ENCODE data around the gene CSF2RB.

DNA sequence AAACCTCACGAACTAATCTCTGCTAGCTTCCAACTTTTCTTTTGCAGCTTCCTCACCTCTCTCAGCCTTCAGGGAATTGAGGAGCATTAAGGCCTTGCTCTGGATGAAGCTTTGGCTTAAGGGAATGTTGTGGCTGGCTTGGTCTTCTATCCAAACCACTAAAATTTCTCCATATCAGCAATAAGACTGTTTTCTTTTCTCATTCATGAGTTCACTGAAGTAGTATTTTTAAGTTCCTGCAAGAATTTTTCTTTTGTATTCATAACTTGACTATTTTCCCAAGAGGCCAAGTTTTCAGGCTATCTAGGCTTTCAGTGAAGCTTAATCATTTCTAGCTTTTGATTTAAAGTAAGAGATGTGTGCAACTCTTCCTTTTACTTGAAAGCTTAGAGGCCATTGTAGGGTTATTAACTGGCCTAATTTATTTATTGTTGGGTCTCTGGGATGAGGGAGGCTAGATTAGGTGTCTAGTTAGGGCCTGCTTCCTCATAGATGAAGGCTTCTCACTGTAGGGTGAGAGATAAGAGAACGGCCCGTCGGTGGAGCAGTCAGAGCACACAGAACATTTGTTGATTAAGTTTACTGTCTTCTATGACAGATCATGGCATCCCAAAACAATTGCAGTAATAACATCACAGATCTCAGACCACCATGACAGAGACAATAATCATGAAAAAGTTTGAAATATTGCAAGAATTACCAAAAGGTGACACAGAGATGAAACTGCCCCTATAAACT lies 33.2 kb downstream of the CSF2RB start:
- TF ChIP-seq, protein P1, sequence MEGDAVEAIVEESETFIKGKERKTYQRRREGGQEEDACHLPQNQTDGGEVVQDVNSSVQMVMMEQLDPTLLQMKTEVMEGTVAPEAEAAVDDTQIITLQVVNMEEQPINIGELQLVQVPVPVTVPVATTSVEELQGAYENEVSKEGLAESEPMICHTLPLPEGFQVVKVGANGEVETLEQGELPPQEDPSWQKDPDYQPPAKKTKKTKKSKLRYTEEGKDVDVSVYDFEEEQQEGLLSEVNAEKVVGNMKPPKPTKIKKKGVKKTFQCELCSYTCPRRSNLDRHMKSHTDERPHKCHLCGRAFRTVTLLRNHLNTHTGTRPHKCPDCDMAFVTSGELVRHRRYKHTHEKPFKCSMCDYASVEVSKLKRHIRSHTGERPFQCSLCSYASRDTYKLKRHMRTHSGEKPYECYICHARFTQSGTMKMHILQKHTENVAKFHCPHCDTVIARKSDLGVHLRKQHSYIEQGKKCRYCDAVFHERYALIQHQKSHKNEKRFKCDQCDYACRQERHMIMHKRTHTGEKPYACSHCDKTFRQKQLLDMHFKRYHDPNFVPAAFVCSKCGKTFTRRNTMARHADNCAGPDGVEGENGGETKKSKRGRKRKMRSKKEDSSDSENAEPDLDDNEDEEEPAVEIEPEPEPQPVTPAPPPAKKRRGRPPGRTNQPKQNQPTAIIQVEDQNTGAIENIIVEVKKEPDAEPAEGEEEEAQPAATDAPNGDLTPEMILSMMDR (IDR thresholded peaks at IDR 0.05), result no peak
- TF ChIP-seq POLR2A (IDR thresholded peaks at IDR 0.05; ENCODE audit: low read length), result no peak
- TF ChIP-seq RFX5 (IDR thresholded peaks at IDR 0.05), result no peak
- TF ChIP-seq SMC3 (IDR thresholded peaks at IDR 0.05), result no peak
- TF ChIP-seq, protein P2, sequence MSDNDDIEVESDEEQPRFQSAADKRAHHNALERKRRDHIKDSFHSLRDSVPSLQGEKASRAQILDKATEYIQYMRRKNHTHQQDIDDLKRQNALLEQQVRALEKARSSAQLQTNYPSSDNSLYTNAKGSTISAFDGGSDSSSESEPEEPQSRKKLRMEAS (IDR thresholded peaks at IDR 0.05), result no peak
- TF ChIP-seq, protein P3, sequence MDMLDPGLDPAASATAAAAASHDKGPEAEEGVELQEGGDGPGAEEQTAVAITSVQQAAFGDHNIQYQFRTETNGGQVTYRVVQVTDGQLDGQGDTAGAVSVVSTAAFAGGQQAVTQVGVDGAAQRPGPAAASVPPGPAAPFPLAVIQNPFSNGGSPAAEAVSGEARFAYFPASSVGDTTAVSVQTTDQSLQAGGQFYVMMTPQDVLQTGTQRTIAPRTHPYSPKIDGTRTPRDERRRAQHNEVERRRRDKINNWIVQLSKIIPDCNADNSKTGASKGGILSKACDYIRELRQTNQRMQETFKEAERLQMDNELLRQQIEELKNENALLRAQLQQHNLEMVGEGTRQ (IDR thresholded peaks at IDR 0.05), result no peak
- no peak for TF ChIP-seq KDM5A (IDR thresholded peaks at IDR 0.05)
- TF ChIP-seq MAFK (IDR thresholded peaks at IDR 0.05; ENCODE audit: partially characterized antibody), result no peak
